GM12878 (cell line): ENCODE results near the gene SSBP3.

Experiments
- CHD4 ChIP-seq: fragments of 200-600 bp; sonication (generic); IDR thresholded peaks from 2 replicates; pipeline ENCODE4 v1.6.1; 2016; ENCODE audit warnings: mild to moderate bottlenecking
- CTCF ChIP-seq, 3 experiments: IDR thresholded peaks in 2 of 3; conservative IDR thresholded peaks in 1 of 3; 2 replicates each; pipeline ENCODE4 v1.5.1; 2011; ENCODE audit warnings: low read depth in 3 of 3, low read length in 3 of 3, mild to moderate bottlenecking in 3 of 3, control low read depth in 2 of 3, moderate library complexity in 2 of 3, inconsistent platforms in 1 of 3, mixed read lengths in 1 of 3; ENCODE audit not compliant: control insufficient read depth in 2 of 3, insufficient read depth in 1 of 3; ENCODE audit errors: extremely low read depth in 1 of 3
- HDAC2 ChIP-seq: fragments of 200-600 bp; sonication (generic); IDR thresholded peaks from 2 replicates; pipeline ENCODE4 v1.6.1; 2017
- ZNF24 ChIP-seq: fragments of 450-650 bp; IDR thresholded peaks from 2 replicates; pipeline ENCODE4 v1.6.1; 2017; ENCODE audit warnings: antibody characterized with exemption, mild to moderate bottlenecking
- ZNF274 ChIP-seq: IDR thresholded peaks from one replicate; pipeline ENCODE4 v1.8.0; 2011; ENCODE audit not compliant: insufficient read length, insufficient read depth

DNA sequence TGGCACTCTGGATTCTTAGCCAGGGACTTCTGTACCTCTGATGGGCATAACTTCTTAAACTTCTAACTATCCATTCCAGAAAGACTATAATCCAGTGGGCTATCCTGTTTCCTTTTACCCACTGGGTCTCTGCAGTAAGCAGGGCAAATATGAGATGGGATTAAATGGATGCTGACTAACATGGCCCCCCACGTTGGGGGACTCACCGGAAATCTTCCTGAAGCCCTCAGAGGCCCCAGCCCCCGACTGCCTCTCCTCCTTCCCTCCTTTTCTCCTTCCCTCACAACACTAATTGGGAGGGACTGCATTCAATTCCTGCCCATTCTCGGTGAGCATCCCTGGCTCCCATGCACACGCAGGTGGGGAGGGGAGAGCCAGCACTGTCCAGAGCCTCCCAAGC is 70.1 kb downstream of the SSBP3 start:
- TF ChIP-seq ZNF24 = no peak
- TF ChIP-seq CTCF (IDR thresholded peaks at IDR 0.05 in 2 of 3, conservative IDR thresholded peaks at IDR 0.05 in 1 of 3; ENCODE audit: control insufficient read depth in 2 of 3, extremely low read depth in 1 of 3, insufficient read depth in 1 of 3, low read depth in 3 of 3, low read length in 3 of 3) = no peak
- TF ChIP-seq ZNF274 = no peak
- TF ChIP-seq HDAC2 = no peak
- TF ChIP-seq CHD4 = no peak
